ENCODE measurements around the gene DLGAP5. TPM values are rescaled to one million over a fixed set of nuclear protein-coding genes. Genes with fewer than 3 reads are reported as not detected.

The DLGAP5 gene
- total and polyA plus RNA-seq, 2 donors from 2014 or later: 0.60 TPM; not detected in 1

- H3K36me3 ChIP-seq (ENCODE audit: control insufficient read depth in 2 of 3, insufficient read depth in 3 of 3, low read length in 3 of 3): no peaks in the 10 kb centered on the region
- peak in 1 of 5 donors; percentile 11 for DNase-seq
- H3K9ac ChIP-seq (ENCODE audit: low read length in 3 of 3): peak overlapping the region in 1 of 3 donors; percentile 41
- no peak for TF ChIP-seq CTCF (IDR thresholded peaks at IDR 0.05; ENCODE audit: borderline replicate concordance, extremely low read depth, insufficient read depth)
- H3K27me3 ChIP-seq (ENCODE audit: control insufficient read depth, insufficient read depth, low read length): no peaks in the 10 kb centered on the region
- peak overlapping the region; percentile 84 to 95 for H3K27ac ChIP-seq (ENCODE audit: low read depth in 2 of 2, low read length in 2 of 2)
- H3K9me3 ChIP-seq (ENCODE audit: control insufficient read depth in 2 of 3, insufficient read depth in 1 of 3, low read length in 3 of 3): no peaks in the 10 kb centered on the region
- FAIRE-seq: no peak
- H3K4me3 ChIP-seq (ENCODE audit: low read length in 3 of 3): no peak overlapping the region
- H3K4me1 ChIP-seq (ENCODE audit: control insufficient read depth in 2 of 3, insufficient read depth in 2 of 3, low read depth in 1 of 3, low read length in 3 of 3): peaks cover 10 to 33% (median 32%) of the 10 kb centered on the region in 3 donors
- intact Hi-C loops (cut with DNase I): no loop called here
Measured at GRCh38 chr14:55103971-55104954, 87.1 kb downstream of the DLGAP5 start.

GRCh38 chr14:55103005-55103640, 88.3 kb downstream of the DLGAP5 start:
- peak overlapping the region; percentile 84 to 95 for H3K27ac ChIP-seq (ENCODE audit: low read depth in 2 of 2, low read length in 2 of 2)
- DNase-seq: peak; percentile 53 to 93 (median 73)

GRCh38 chr14:55102141-55102621, 89.2 kb downstream of the DLGAP5 start:
- no peaks in the 10 kb centered on the region for H3K27me3 ChIP-seq (ENCODE audit: control insufficient read depth, insufficient read depth, low read length)
- no peak overlapping the region for H3K4me3 ChIP-seq (ENCODE audit: low read length in 3 of 3)
- H3K4me1 ChIP-seq (ENCODE audit: control insufficient read depth in 2 of 3, insufficient read depth in 2 of 3, low read depth in 1 of 3, low read length in 3 of 3): peaks cover 10 to 28% (median 26%) of the 10 kb centered on the region in 3 donors
- peak overlapping the region; percentile 84 to 95 for H3K27ac ChIP-seq (ENCODE audit: low read depth in 2 of 2, low read length in 2 of 2)
- intact Hi-C loops (cut with DNase I): no loop called here
- H3K9ac ChIP-seq (ENCODE audit: low read length in 3 of 3): no peak overlapping the region
- no peaks in the 10 kb centered on the region for H3K36me3 ChIP-seq (ENCODE audit: control insufficient read depth in 2 of 3, insufficient read depth in 3 of 3, low read length in 3 of 3)
- FAIRE-seq: no peak
- no peaks in the 10 kb centered on the region for H3K9me3 ChIP-seq (ENCODE audit: control insufficient read depth in 2 of 3, insufficient read depth in 1 of 3, low read length in 3 of 3)
- peak in 3 of 5 donors; percentile 52 to 94 (median 74) for DNase-seq
- no peak for TF ChIP-seq CTCF (IDR thresholded peaks at IDR 0.05; ENCODE audit: borderline replicate concordance, extremely low read depth, insufficient read depth)

More at GRCh38 chr14:55103005-55103640, 88.3 kb downstream of the DLGAP5 start:
- Histone ChIP-seq H3K9me3 (ENCODE audit: control insufficient read depth in 2 of 3, insufficient read depth in 1 of 3, low read length in 3 of 3) (no peaks in the 10 kb centered on the region), H3K9ac (ENCODE audit: low read length in 3 of 3) (peak overlapping the region in 2 of 3 donors; percentile 41 to 55), H3K36me3 (ENCODE audit: control insufficient read depth in 2 of 3, insufficient read depth in 3 of 3, low read length in 3 of 3) (no peaks in the 10 kb centered on the region), H3K4me1 (ENCODE audit: control insufficient read depth in 2 of 3, insufficient read depth in 2 of 3, low read depth in 1 of 3, low read length in 3 of 3) (peaks cover 10 to 32% (median 30%) of the 10 kb centered on the region in 3 donors), H3K27me3 (ENCODE audit: control insufficient read depth, insufficient read depth, low read length) (no peaks in the 10 kb centered on the region), H3K4me3 (ENCODE audit: low read length in 3 of 3) (peak overlapping the region in 1 of 3 donors; percentile 29)
- FAIRE-seq: no peak
- no peak for TF ChIP-seq CTCF (IDR thresholded peaks at IDR 0.05; ENCODE audit: borderline replicate concordance, extremely low read depth, insufficient read depth)
- intact Hi-C loops (cut with DNase I): no loop called here

Measured in kidney (tissue), 14 donors.